ENCODE results near the gene CCDC117.

DNA sequence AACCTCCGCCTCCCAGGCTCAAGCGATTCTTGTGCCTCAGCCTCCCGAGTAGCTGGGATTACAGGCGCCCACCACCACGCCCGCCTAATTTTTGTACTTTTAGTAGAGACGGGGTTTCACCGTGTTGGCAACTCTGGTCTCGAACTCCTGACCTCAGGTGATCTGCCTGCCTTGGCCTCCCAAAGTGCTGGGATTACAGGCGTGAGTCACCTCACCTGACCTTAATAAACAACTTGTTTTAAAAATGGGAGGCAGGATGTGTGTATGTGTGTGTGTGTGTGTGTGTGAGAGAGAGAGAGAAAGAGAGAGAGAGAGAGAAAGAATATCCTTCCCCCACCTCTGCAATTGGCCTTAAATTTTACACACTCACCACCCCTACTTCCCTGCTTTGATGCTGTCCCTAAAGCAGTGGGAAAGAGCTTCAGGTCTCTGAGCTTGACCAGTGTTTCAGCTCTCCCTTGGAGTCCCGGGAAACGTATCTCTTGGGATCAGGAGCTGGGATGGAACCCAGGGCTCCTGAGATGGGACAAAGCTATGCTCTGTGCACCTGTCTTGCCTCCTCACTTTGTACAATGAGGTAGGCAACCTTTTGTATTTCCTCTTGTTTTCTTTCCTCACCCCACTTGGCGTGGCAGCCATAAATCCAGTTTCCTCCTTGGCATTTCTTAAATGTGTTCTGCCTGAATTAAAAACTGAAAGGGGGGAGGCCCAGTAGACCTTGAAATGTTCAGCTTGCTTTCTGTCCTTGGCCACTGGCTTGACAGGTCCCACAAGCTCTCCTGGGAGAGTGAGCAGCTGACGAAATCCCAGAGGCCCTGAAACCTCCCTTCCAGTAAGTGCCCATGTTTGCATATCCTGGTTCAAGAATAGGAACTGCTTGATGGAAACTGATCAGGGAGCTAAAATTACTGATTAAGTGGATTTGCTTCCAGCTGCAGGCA is 45.7 kb downstream of the CCDC117 start:
- TF ChIP-seq, protein P1, sequence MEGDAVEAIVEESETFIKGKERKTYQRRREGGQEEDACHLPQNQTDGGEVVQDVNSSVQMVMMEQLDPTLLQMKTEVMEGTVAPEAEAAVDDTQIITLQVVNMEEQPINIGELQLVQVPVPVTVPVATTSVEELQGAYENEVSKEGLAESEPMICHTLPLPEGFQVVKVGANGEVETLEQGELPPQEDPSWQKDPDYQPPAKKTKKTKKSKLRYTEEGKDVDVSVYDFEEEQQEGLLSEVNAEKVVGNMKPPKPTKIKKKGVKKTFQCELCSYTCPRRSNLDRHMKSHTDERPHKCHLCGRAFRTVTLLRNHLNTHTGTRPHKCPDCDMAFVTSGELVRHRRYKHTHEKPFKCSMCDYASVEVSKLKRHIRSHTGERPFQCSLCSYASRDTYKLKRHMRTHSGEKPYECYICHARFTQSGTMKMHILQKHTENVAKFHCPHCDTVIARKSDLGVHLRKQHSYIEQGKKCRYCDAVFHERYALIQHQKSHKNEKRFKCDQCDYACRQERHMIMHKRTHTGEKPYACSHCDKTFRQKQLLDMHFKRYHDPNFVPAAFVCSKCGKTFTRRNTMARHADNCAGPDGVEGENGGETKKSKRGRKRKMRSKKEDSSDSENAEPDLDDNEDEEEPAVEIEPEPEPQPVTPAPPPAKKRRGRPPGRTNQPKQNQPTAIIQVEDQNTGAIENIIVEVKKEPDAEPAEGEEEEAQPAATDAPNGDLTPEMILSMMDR (IDR thresholded peaks at IDR 0.05) = no peak
- TF ChIP-seq POLR2A (IDR thresholded peaks at IDR 0.05; ENCODE audit: low read depth) (no peak), EP300 (IDR thresholded peaks at IDR 0.05) (no peak)
